GM18870 (cell line): ENCODE results near the gene OGFOD2.
"Not testable (repeated sequence)": the region's sequence is repeated elsewhere in the genome, so short reads cannot be mapped to it uniquely, and the experiment has no call there.

Experiments
- ATAC-seq: cut with Tn5 transposase; IDR thresholded peaks from one replicate; pipeline ENCODE4 v1.9.1; 2021; ENCODE audit warnings: moderate library complexity; ENCODE audit not compliant: unreplicated experiment

The OGFOD2 gene

GRCh38 chr12:123001464-123001863, 26.4 kb downstream of the OGFOD2 start:
- no peak for ATAC-seq

DNA sequence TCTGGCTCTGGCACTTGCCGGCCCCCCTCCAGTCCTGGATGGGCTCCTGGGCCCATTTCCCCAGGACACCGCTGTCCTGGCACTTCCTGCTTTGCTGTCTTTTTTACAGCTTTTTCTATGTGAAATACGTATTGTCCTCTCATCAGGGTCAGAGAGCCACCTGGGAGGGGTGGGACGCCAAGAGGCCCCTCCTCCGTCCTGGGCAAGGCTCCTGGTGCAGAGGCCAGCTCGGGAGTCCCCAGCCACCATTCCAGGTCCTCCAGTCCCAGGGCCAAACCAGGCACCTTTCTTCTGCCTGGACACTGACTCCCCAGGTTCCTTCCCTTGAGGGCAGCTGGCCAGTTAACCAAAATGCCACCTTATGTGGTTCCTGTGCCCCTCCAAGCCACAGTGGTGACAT, 28.2 kb downstream of the OGFOD2 start:
- ATAC-seq, result no peak

DNA sequence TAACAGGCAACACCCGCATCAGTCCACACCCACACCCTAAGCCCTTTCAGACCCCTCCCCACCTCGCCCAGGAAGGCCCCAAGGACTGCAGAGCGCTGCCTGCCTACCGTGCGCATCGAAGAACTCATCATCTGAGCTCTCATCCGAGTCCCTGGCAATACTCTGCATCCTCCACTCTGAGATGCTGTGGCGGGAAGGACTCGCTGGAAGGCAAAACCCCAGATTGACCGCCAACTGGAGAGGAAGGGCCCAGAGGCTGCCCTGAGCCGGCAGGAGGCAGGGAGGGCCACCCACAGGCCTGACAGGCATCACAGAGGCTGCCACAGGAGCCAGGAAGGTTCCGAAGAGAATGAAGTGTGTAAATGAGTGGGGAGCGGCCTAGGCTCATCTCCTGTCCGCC, 29.2 kb downstream of the OGFOD2 start:
- no peak for ATAC-seq

DNA sequence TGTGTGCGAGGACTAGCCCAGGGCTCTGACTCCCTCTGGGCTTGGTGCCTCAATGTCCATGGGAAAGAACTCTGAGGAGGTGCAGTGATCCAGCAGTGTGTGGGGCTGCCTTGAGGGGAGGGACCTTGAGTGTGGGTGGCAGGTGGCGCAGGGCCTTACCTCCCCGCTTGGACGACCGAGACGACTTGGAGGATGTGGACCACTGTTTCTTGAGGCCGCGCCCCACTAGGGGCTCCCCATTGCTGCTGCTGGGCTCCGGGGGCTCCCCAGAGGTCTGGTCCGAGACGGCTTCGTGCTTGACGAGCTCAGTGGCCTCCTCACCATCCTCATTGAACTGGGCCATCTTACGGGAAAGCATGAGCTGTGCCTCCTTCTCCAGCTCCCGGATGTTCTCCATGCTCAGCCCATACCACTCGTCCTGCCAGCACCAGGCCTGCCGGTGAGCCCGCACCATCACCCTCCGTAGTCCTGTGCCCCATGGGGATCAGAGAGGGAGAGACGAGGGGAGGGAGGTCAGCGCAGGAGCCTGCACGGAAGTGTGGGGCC, 30.1 kb downstream of the OGFOD2 start:
- no peak for ATAC-seq

DNA sequence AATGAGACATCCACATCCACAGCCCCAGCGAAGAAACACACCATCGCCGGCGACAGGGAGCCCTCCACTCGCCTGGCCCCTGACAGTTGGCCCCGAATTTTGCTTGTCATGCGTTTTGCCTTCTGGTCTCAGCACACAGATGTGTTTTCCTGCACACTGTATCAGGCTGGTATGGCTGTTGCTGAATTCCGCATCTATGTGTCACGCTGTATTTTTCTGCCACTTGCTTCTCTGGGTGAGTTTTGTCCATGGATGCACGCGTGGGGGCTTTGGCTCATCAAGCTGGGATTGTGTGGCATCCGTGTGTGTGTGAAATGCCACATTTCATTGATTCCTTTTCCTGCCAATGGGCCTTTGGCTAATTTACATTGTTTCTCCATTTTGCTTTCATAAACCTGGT, 31.9 kb downstream of the OGFOD2 start:
- no peak for ATAC-seq

- no peak for ATAC-seq
Measured at GRCh38 chr12:123010110-123010509, 35.1 kb downstream of the OGFOD2 start.

GRCh38 chr12:123010681-123011080, 35.6 kb downstream of the OGFOD2 start:
- no peak for ATAC-seq

GRCh38 chr12:123011701-123012100, 36.7 kb downstream of the OGFOD2 start:
- ATAC-seq, result no peak

GRCh38 chr12:123013185-123014095, 38.4 kb downstream of the OGFOD2 start:
- ATAC-seq, result no peak

- not testable (repeated sequence) for ATAC-seq
Measured at GRCh38 chr12:123014473-123014872, 39.4 kb downstream of the OGFOD2 start.

DNA sequence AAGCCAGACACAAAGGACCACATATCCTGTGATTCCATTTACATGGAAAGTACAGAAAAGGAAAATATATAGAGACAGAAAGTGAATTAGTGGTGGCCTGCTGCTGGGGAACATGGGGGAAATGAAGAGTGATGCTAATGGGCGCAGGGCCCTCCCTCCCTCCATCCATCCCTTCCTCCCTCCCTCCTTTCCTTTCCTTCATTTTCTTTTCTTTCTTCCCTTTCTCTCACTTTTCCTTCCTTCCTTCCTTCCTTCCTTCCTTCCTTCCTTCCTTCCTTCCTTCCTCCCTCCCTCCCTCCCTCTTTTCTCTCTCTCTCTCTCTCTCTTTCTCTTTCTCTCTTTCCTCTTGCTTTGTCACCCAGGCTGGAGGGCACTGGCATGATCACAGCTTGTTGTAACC, 42.7 kb downstream of the OGFOD2 start:
- no peak for ATAC-seq

DNA sequence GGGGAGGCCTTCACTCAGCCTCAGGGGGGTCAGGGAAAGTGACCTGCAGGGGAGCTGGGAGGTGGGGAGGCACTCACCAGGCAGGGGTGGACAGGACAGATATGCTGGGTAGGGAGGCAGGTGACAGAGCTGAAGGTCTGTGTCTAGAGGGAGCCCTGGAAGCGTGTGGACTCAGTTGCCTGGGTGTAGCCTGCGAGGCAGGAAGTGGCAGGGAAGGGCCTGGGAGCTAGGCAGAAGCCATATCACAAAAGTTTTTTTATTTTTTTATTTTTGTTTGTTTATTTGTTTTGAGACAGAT, 44.7 kb downstream of the OGFOD2 start:
- no peak for ATAC-seq

DNA sequence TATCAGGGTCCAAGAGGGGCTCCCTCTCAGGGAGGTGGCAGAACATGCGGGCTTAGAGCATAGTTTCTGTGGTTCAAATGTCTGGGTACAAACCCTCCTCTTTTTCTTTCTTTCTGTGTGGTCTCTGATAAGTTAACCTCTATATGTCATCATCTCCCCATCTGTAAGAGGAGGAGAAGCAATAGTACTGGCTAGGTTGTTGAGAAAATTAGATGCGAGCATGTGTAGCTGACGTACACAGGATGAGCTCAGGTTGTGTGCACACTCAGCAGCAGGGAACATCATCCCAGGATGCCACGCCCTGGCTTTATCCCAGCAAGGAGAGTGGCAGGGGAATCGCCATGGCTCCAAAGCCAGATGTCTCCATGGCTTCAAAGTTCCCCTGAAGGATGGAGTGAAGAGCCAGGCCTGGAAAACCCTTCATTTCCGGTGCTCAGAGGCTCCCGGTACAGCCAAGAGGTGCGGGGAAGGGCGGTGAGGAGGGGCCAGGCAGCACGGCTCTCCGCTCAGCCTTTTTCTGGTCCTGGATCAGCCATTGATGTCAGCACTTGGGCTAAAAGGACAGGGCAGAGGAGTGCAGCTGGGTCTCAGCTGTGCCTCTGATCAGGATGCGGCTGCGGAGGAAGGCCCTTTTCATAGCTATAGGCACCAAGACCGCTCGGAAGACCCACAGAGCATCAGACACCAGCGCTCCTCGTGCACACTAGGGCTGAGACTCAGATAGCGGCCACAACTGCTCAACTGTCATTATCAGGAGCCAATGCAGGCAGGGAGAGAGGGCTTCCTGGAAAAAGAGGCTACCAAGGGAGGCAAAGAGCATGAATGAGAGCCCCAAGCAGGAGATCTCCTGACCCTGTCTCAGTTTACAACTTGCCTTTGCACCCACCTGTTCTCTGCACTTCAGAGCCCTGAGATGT, 46.9 kb downstream of the OGFOD2 start:
- ATAC-seq, result no peak

GRCh38 chr12:123022846-123023245, 47.8 kb downstream of the OGFOD2 start:
- no peak for ATAC-seq

DNA sequence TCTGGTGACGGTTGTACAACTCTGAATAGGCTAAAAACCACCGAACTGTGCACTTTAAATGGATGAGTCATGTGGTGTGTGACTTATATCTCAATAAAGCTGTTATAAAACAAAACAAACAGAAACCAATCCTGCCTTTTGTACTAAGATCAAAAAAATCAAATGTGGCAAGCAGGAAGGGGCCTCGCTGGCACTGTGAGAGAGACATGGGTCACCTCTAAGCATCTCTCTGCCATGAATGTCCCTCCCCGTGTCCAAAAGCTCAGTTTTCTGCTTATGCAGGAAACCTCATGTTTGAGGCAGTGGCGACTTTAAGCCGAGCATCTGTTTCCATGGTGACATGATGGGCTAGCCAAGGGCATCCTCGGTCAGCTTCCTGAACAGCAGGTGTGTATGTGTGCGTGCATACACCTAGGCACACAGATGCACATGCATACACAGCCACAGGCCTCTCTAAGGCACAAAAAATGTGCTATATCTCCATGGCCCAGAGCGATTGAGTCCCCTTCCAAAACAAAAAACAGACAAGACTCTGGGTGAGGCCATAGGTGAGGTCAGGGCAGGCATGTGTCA, 49.9 kb downstream of the OGFOD2 start:
- ATAC-seq, result no peak

DNA sequence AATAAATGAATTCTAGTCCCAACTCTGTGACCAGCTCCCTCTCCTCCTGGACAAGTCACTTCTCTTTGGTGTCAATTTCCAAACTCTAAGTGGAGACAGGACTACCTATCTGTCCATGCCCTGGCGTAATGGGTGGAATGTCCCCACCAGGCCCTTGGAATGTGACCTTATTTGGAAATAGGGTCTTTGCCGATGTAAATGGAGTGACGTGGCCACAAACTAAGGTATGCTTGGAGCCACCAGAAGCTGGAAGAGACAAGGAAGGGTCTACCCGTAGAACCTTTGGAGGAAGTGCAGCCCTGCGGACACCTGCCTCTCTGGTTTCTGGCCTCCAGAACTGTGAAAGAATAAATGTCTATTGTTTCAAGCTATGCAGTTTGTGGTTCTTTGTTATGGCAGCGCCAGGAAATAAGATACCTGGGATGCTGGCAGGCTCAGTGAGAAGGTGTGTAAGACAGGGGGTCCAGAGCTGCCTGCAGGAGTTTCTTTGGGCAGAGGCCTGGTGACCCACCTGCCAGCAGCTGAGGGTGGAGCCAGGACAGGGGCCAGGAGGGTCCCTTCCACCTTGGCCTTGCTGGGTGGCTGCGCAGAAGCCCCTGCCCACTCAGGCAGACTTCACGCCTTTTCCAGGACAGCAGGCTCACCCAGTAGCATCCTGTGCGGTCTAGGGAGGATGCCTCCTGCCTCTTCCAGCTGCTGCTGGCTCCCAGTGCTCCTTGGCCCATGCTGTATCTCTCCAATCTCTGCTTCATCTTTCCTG, 51.2 kb downstream of the OGFOD2 start:
- ATAC-seq, result no peak

DNA sequence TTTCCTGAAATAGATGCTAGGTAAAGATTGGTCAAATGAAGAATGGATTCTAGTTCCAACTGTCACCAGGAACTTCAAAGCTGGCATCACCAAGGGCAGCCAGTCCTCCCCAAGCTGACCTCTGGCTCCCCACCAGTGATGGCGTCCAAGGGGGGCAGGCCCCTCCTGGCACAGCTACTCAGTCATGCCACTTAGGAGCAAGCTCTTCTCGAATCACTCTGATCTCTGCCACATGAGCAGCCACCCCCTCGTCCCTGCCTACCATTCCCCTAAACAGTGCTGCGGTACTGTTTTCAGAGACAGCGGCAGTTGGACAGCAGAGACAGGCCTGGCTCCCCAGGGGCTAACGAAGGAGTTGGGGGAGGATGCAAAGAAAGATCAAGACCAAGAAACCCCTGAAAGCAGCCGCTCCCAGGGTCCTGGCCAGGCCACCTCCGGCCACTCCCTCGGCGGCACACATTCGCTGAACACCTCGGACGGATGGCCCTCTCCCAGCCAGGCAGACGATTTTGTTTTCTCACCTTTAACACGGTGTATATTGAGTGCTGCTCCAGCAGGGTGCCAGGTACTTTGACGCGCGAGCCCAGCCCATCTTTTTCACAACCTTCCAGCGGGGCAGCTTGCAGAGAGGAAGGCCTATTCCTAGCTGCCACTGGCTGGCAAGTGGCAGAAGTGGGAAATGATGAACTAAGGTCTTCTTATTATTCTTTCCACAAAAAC, 52.8 kb downstream of the OGFOD2 start:
- no peak for ATAC-seq

DNA sequence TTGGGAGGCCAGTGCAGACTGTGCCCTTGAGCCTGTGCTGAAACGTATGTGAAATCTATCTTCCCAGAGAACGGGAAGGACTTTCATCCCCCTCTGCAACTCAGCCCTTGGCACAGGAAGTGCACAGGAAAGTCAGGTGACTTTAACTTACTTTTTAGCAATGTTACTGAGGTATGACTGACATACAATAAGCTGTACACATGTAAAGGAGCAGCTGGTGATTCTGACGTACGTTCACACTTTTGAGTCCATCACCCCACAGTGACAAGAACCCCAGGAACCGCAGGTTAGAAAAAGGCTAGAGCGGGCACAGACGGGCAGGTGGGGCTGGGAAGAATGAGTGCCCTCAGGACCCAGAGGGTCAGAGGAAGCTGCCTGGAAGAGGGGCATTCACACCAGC, 53.4 kb downstream of the OGFOD2 start:
- no peak for ATAC-seq

DNA sequence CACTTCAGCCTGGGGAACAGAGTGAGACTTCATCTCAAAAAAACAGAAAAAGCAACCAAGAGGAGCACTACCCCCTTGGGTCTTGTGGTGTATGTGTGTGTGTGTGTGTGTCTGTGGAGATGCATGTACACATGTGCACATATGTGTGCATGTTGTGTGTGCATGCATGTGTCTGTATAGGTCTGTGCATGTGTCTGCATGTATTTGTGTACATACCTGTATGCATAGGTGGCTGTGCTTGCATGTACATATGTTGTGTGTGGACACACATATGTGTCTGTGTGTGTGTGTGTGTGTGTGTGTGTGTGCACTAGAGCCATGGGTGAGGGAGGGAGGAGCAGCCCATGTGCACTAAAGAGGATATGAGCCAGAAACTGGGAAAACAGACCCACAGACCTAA, 54.5 kb downstream of the OGFOD2 start:
- no peak for ATAC-seq
